H1 (cell line): ENCODE results near the gene LGALS12. TPM values are rescaled to one million over a fixed set of nuclear protein-coding genes. Genes with fewer than 3 reads are reported as not detected.

ENCODE experiments used
- CTCF ChIA-PET: fragments of 300-600 bp; sonication (Branson Sonifier 250); formaldehyde crosslinking; loops from one replicate; lab custom pipeline; 2021; ENCODE audit not compliant: partially characterized antibody; lab: Charles Lee
- POLR2A ChIA-PET: fragments of 300-600 bp; sonication (Branson Sonifier 250); formaldehyde crosslinking; loops from one replicate; lab custom pipeline; 2021; ENCODE audit warnings: inconsistent platforms; ENCODE audit not compliant: partially characterized antibody; lab: Charles Lee
- DNase-seq, 2 experiments: peaks; one replicate each; pipeline versions ENCODE4 v3.0.0 to v3.0.0-alpha.2; 2010 to 2022; ENCODE audit warnings: low spot score in 2 of 2, low read depth in 1 of 2, mixed read lengths in 1 of 2
- FAIRE-seq: peaks from 2 replicates; lab custom pipeline; 2011; peaks lifted over from hg19 to GRCh38; lab: Jason Lieb, UNC
- H2AFZ ChIP-seq: 2 replicates; pipeline ENCODE4 v1.8.1; 2012; ENCODE audit warnings: low read length, inconsistent platforms
- H2AK5ac ChIP-seq: 2 replicates; pipeline ENCODE4 v1.6.1; 2013; ENCODE audit warnings: low read depth, low read length
- H2BK120ac ChIP-seq: replicated peaks from 2 replicates; pipeline ENCODE3; 2013; ENCODE audit warnings: low read depth, low read length, inconsistent platforms
- H2BK12ac ChIP-seq: 2 replicates; pipeline ENCODE4 v1.6.1; 2013; ENCODE audit warnings: low read depth, low read length
- H2BK15ac ChIP-seq: 2 replicates; pipeline ENCODE4 v1.6.1; 2013; ENCODE audit warnings: low read length
- H2BK20ac ChIP-seq: 2 replicates; pipeline ENCODE4 v1.6.1; 2013; ENCODE audit warnings: low read length
- H2BK5ac ChIP-seq: 2 replicates; pipeline ENCODE4 v1.6.1; 2013; ENCODE audit warnings: low read depth, low read length
- H3K14ac ChIP-seq: 2 replicates; pipeline ENCODE4 v1.6.1; 2013; ENCODE audit warnings: inconsistent platforms; ENCODE audit not compliant: insufficient read length
- H3K18ac ChIP-seq: 2 replicates; pipeline ENCODE4 v1.6.1; 2013; ENCODE audit warnings: low read length; ENCODE audit errors: extremely low read depth
- H3K23ac ChIP-seq: 2 replicates; pipeline ENCODE4 v1.6.1; 2013; ENCODE audit warnings: inconsistent platforms; ENCODE audit not compliant: insufficient read length
- H3K23me2 ChIP-seq: 2 replicates; pipeline ENCODE4 v1.6.1; 2013; ENCODE audit warnings: low read depth, low read length
- H3K27ac ChIP-seq: 2 replicates; pipeline ENCODE4 v1.6.1; 2011; ENCODE audit warnings: low read depth, low read length, inconsistent platforms
- H3K27me3 ChIP-seq, 4 experiments: replicated peaks in 1 of 4; 1 replicate in 1 of 4; 2 replicates in 3 of 4; pipeline versions ENCODE4 v1.6.1 to v1.8.1; 2011 to 2013; ENCODE audit warnings: low read length in 3 of 4, mild to moderate bottlenecking in 3 of 4, inconsistent platforms in 2 of 4, mixed read lengths in 2 of 4, moderate library complexity in 1 of 4; ENCODE audit not compliant: control insufficient read depth in 3 of 4, insufficient read depth in 3 of 4; ENCODE audit errors: extremely low read depth in 1 of 4
- H3K36me3 ChIP-seq, 4 experiments: 2 replicates each; pipeline versions ENCODE4 v1.6.1 to v1.8.1; 2011 to 2013; ENCODE audit warnings: mild to moderate bottlenecking in 4 of 4, low read length in 3 of 4, moderate library complexity in 2 of 4, control low read depth in 1 of 4, inconsistent platforms in 1 of 4; ENCODE audit not compliant: insufficient read depth in 4 of 4, control insufficient read depth in 2 of 4
- H3K4ac ChIP-seq: replicated peaks from 2 replicates; pipeline ENCODE3; 2013; ENCODE audit warnings: low read length, low read depth, mixed read lengths, inconsistent platforms; ENCODE audit not compliant: insufficient read length
- H3K4me1 ChIP-seq, 4 experiments: replicated peaks in 1 of 4; 1 replicate in 1 of 4; 2 replicates in 3 of 4; pipeline versions ENCODE4 v1.6.1 to v1.8.1; 2011 to 2013; ENCODE audit warnings: low read length in 3 of 4, inconsistent platforms in 2 of 4, mixed read lengths in 1 of 4; ENCODE audit not compliant: insufficient read depth in 4 of 4, control insufficient read depth in 3 of 4
- H3K4me2 ChIP-seq, 2 experiments: 2 replicates each; pipeline versions ENCODE4 v1.6.1 to v1.8.1; 2011 to 2013; ENCODE audit warnings: low read depth in 2 of 2, low read length in 2 of 2, control low read depth in 1 of 2, inconsistent platforms in 1 of 2, mild to moderate bottlenecking in 1 of 2; ENCODE audit not compliant: insufficient read depth in 1 of 2
- H3K4me3 ChIP-seq, 4 experiments: fragments of 200-600, 300-600 bp in 1 of 4; sonication (generic), shearing (Covaris generic), sonication (Bioruptor Twin) in 1 of 4; 2 replicates each; pipeline versions ENCODE4 v1.5.1 to v1.8.1; 2011 to 2016; ENCODE audit warnings: low read length in 4 of 4, low read depth in 3 of 4, control low read depth in 2 of 4, inconsistent platforms in 2 of 4, mild to moderate bottlenecking in 2 of 4, mixed read lengths in 1 of 4, moderate library complexity in 1 of 4; ENCODE audit not compliant: insufficient read depth in 2 of 4; ENCODE audit errors: extremely low read depth in 1 of 4
- H3K56ac ChIP-seq: replicated peaks from 2 replicates; pipeline ENCODE3; 2013; ENCODE audit warnings: low read depth, mild to moderate bottlenecking, mixed read lengths, low read length, inconsistent platforms; ENCODE audit not compliant: insufficient read length
- H3K79me1 ChIP-seq: 2 replicates; pipeline ENCODE4 v1.6.1; 2013; ENCODE audit warnings: low read depth, low read length, control low read depth
- H3K79me2 ChIP-seq, 2 experiments: 2 replicates each; pipeline versions ENCODE4 v1.6.1 to v1.8.1; 2012 to 2013; ENCODE audit warnings: low read length in 2 of 2, mild to moderate bottlenecking in 2 of 2, inconsistent platforms in 1 of 2; ENCODE audit not compliant: insufficient read depth in 2 of 2, control insufficient read depth in 1 of 2
- H3K9ac ChIP-seq, 4 experiments: replicated peaks in 1 of 4; 1 replicate in 1 of 4; 2 replicates in 3 of 4; pipeline versions ENCODE4 v1.6.1 to v1.8.1; 2011 to 2013; ENCODE audit warnings: low read depth in 3 of 4, low read length in 3 of 4, control low read depth in 2 of 4, mild to moderate bottlenecking in 2 of 4, moderate library complexity in 2 of 4, inconsistent platforms in 1 of 4; ENCODE audit errors: extremely low read depth in 1 of 4
- H3K9me3 ChIP-seq, 2 experiments: 2 replicates each; pipeline versions ENCODE4 v1.6.1 to v1.8.1; 2012 to 2013; ENCODE audit warnings: mild to moderate bottlenecking in 2 of 2, moderate library complexity in 2 of 2, control low read depth in 1 of 2, inconsistent platforms in 1 of 2, low read depth in 1 of 2, low read length in 1 of 2, mixed read lengths in 1 of 2; ENCODE audit not compliant: insufficient read depth in 2 of 2
- H4K20me1 ChIP-seq, 2 experiments: replicated peaks in 1 of 2; 2 replicates each; pipeline versions ENCODE3 to v1.8.1; 2011 to 2013; ENCODE audit warnings: inconsistent platforms in 2 of 2, low read length in 2 of 2, mild to moderate bottlenecking in 1 of 2; ENCODE audit not compliant: insufficient read depth in 2 of 2, control insufficient read depth in 1 of 2
- H4K5ac ChIP-seq: 2 replicates; pipeline ENCODE4 v1.6.1; 2013; ENCODE audit warnings: low read length, low read depth, mixed read lengths, inconsistent platforms; ENCODE audit not compliant: insufficient read length
- H4K8ac ChIP-seq: 2 replicates; pipeline ENCODE4 v1.8.0; 2013; ENCODE audit warnings: mild to moderate bottlenecking, moderate library complexity, low read length, inconsistent platforms; ENCODE audit not compliant: insufficient read depth; ENCODE audit errors: extremely low read depth
- H4K91ac ChIP-seq: replicated peaks from 2 replicates; pipeline ENCODE3; 2013; ENCODE audit warnings: low read length, mixed read lengths, inconsistent platforms; ENCODE audit not compliant: insufficient read length
- CREB1 ChIP-seq: IDR thresholded peaks from 2 replicates; pipeline ENCODE4 v1.6.1; 2012; ENCODE audit warnings: inconsistent platforms
- WGBS, 2 experiments: shearing (Covaris generic) in 1 of 2; methylation state at CpG; one replicate each; pipeline versions ENCODE4 v1.1.6 to v1.1.7; 2013 to 2015; ENCODE audit warnings: low lambda C conversion rate in 2 of 2, mixed read lengths in 2 of 2, inconsistent platforms in 1 of 2, low coverage in 1 of 2, missing lambda C conversion rate in 1 of 2; ENCODE audit not compliant: insufficient replicate concordance in 2 of 2, insufficient coverage in 1 of 2, insufficient read length in 1 of 2; ENCODE audit errors: extremely low coverage in 1 of 2, missing lambda C conversion rate in 1 of 2; 5-methylcytosine and 5-hydroxymethylcytosine counted together
- polyA plus RNA-seq, 7 experiments: library from polyadenylated mRNA; depleted of rRNA in 3 of 7; stranded (reverse) in 5 of 7; unstranded in 2 of 7; fragments of >200 nt in 5 of 7; fragments of 200-250 nt in 2 of 7; gene quantifications; 1 replicate in 5 of 7; 2 replicates in 1 of 7; 4 replicates in 1 of 7; pipeline versions ENCODE4 v1.2.1 to v1.2.3, GENCODE V29; 2011 to 2013; ENCODE audit warnings: missing spikeins in 2 of 7, mixed read lengths in 2 of 7
- total RNA-seq: library from RNA; stranded (reverse); fragmentation: NEBNext Ultra II Directional; extraction: Animal tissue kit (Norgen Biotek cat#: 25700); gene quantifications from 2 replicates; pipeline ENCODE4 v1.2.1, GENCODE V29; 2021

LGALS12 gene
- total and polyA plus RNA-seq, 2 of the 8 experiments (the other 6 are each of a cell fraction or from before 2014, with no cell fraction given) = 1.6 to 2.9 TPM

GRCh38 chr11:63501236-63501635 lies 4.6 kb upstream of the LGALS12 start:
- Histone ChIP-seq H3K23me2 (no peaks in the 10 kb centered on the region), H3K4me2 (no peak overlapping the region), H3K23ac (no peak overlapping the region), H4K20me1 (no peaks in the 10 kb centered on the region), H3K4me1 (peaks cover 9 to 16% (median 13%) of the 10 kb centered on the region in 4 experiments), H2BK12ac (no peak overlapping the region), H2BK15ac (no peak overlapping the region), H4K91ac (no peak overlapping the region), H2AFZ (no peak overlapping the region), H3K27me3 (no peaks in the 10 kb centered on the region), H3K56ac (no peak overlapping the region), H3K18ac (no peak overlapping the region), H3K79me1 (no peaks in the 10 kb centered on the region), H4K8ac (no peak overlapping the region), H2BK20ac (no peak overlapping the region), H3K14ac (no peak overlapping the region), H3K9me3 (no peaks in the 10 kb centered on the region), H2AK5ac (no peak overlapping the region), H2BK120ac (no peak overlapping the region), H3K79me2 (no peaks in the 10 kb centered on the region), H3K36me3 (0 out of 8 replicates have a peak, but pooled peaks cover 0 to 3% (median 0%) of the 10 kb centered on the region in 4 experiments), H4K5ac (no peak overlapping the region), H2BK5ac (no peak overlapping the region), H3K4me3 (no peak overlapping the region), H3K9ac (no peak overlapping the region), H3K4ac (no peak overlapping the region), H3K27ac (no peak overlapping the region)
- DNase-seq (no peak), FAIRE-seq (no peak)
- no peak for TF ChIP-seq CREB1
- CTCF ChIA-PET = no interaction called here
- 69% methylated on average over 1 of the region's 1 CpG; no CpG with 5 or more reads in 1 of the 2 experiments for WGBS, 2 experiments
- POLR2A ChIA-PET = no interaction called here
